Esophagus squamous epithelium (tissue), 4 donors: Measurements from ENCODE around the gene CDC34.

Experiments used
- POLR2A ChIP-seq, 4 donors: fragments of 450-650 bp; IDR thresholded peaks; one replicate each; pipeline ENCODE4 v1.6.1; 2017; ENCODE audit warnings: antibody characterized with exemption in 4 of 4, mild to moderate bottlenecking in 4 of 4, moderate library complexity in 3 of 4
- TF ChIP-seq, protein P1 (sequence below), 6 experiments: fragments of 450-650 bp in 4 of 6; fragments of 200-600 bp in 2 of 6; sonication (generic) in 2 of 6; IDR thresholded peaks; one replicate each; pipeline ENCODE4 v1.5.1; 2016 to 2019; ENCODE audit warnings: antibody characterized with exemption in 6 of 6, mild to moderate bottlenecking in 4 of 6, moderate library complexity in 4 of 6

DNA sequence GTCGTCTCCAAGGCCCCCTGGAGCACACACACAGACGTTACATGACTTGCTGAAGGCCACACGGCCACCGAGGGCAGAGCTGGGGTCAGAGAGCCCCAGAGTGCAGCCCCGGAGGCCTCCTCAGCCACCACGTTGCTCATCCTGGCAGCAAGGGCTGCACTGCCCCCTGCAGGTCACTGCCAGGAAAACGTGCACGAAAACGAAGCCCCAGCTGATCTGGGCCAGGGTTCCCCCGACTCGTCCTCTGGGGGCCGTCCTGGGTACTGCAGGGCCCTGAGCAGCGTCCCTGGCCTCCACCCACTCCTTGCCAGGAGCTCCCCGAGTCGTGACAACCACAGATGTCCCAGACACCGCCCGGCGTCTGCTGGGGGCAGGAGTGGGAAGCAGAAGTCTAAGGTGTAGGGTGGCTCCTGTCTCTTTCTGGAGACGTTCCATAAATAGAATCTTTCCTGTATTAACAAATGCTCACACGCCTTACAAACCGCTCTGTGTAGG, 20.9 kb upstream of the CDC34 start:
- TF ChIP-seq, protein P1, sequence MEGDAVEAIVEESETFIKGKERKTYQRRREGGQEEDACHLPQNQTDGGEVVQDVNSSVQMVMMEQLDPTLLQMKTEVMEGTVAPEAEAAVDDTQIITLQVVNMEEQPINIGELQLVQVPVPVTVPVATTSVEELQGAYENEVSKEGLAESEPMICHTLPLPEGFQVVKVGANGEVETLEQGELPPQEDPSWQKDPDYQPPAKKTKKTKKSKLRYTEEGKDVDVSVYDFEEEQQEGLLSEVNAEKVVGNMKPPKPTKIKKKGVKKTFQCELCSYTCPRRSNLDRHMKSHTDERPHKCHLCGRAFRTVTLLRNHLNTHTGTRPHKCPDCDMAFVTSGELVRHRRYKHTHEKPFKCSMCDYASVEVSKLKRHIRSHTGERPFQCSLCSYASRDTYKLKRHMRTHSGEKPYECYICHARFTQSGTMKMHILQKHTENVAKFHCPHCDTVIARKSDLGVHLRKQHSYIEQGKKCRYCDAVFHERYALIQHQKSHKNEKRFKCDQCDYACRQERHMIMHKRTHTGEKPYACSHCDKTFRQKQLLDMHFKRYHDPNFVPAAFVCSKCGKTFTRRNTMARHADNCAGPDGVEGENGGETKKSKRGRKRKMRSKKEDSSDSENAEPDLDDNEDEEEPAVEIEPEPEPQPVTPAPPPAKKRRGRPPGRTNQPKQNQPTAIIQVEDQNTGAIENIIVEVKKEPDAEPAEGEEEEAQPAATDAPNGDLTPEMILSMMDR (IDR thresholded peaks at IDR 0.05) = peak; percentile 88 to 99 (median 92)
- TF ChIP-seq POLR2A (IDR thresholded peaks at IDR 0.05) = no peak
